Body of pancreas (tissue), 4 donors: ENCODE measurements around the gene EDN1. TPM values are rescaled to one million over a fixed set of nuclear protein-coding genes. Genes with fewer than 3 reads are reported as not detected.

Experiments
- ATAC-seq: fragments of 150-250 bp; one replicate; pipeline ENCODE4 v1.9.1; 2016
- DNase-seq, 4 donors: peaks; one replicate each; pipeline ENCODE4 v3.0.0-alpha.2; 2019
- H3K27ac ChIP-seq, 4 donors: fragments of 200-600 bp; sonication (generic); 1 replicate in 3 of 4; 2 replicates in 1 of 4; pipeline versions ENCODE4 v1.5.1 to v1.6.1; 2016 to 2019; ENCODE audit warnings: mild to moderate bottlenecking in 1 of 4, mixed read lengths in 1 of 4, moderate library complexity in 1 of 4
- H3K27me3 ChIP-seq, 2 donors: fragments of 200-600 bp; sonication (generic); one replicate each; pipeline ENCODE4 v1.6.0; 2016; ENCODE audit warnings: mild to moderate bottlenecking in 1 of 2
- H3K36me3 ChIP-seq, 2 donors: fragments of 200-600 bp; sonication (generic); replicated peaks in 1 of 2; 2 replicates each; pipeline ENCODE4 v1.5.1; 2016; ENCODE audit warnings: low read depth in 2 of 2; ENCODE audit not compliant: insufficient read depth in 1 of 2
- H3K4me1 ChIP-seq: fragments of 200-600 bp; sonication (generic); one replicate; pipeline ENCODE4 v1.6.0; 2016
- H3K4me3 ChIP-seq, 2 donors: fragments of 200-600 bp; sonication (generic); 1 replicate in 1 of 2; 2 replicates in 1 of 2; pipeline ENCODE4 v1.5.1; 2016 to 2019
- H3K9me3 ChIP-seq, 3 donors: fragments of 200-600 bp; sonication (generic); 1 replicate in 2 of 3; 2 replicates in 1 of 3; pipeline ENCODE4 v1.5.1; 2016
- CTCF ChIP-seq, 7 experiments: fragments of 450-650 bp in 4 of 7; fragments of 200-600 bp in 3 of 7; sonication (generic) in 3 of 7; IDR thresholded peaks; one replicate each; pipeline ENCODE4 v1.5.1; 2016 to 2019; ENCODE audit warnings: antibody characterized with exemption in 7 of 7
- POLR2A ChIP-seq, 3 donors: fragments of 450-650 bp; IDR thresholded peaks; one replicate each; pipeline ENCODE4 v1.6.1; 2016; ENCODE audit warnings: antibody characterized with exemption in 3 of 3, mild to moderate bottlenecking in 2 of 3
- WGBS, 2 donors: methylation state at CpG; one replicate each; pipeline ENCODE4 v1.1.5; 2017; 5-methylcytosine and 5-hydroxymethylcytosine counted together
- intact Hi-C: fragments of 100-400 bp; cut with DNase I; formaldehyde crosslinking; loops from one replicate; pipeline ENCODE4 v1.15.1; 2023
- total RNA-seq, 2 donors: library from RNA; depleted of rRNA; stranded (reverse); fragments of >200 nt; gene quantifications; one replicate each; pipeline ENCODE4 v1.1.0, GENCODE V29; 2016

Gene EDN1
- total RNA-seq, 2 donors from 2014 or later = 0.66 to 19.7 TPM

- 81 to 95% methylated on average over 3 of the region's 3 CpGs for WGBS, 2 donors
- H3K9me3 ChIP-seq = no peaks in the 10 kb centered on the region
- TF ChIP-seq CTCF (IDR thresholded peaks at IDR 0.05) (no peak), POLR2A (IDR thresholded peaks at IDR 0.05) (no peak)
- no peak overlapping the region for H3K27ac ChIP-seq
- ATAC-seq (no peak), DNase-seq (no peak)
- no peak overlapping the region for H3K4me3 ChIP-seq
- intact Hi-C loops = no loop called here
- peaks cover 10% of the 10 kb centered on the region for H3K4me1 ChIP-seq
- no peaks in the 10 kb centered on the region for H3K27me3 ChIP-seq
- H3K36me3 ChIP-seq = no peaks in the 10 kb centered on the region
Observed at GRCh38 chr6:12280902-12281301, 9.3 kb upstream of the EDN1 start.

GRCh38 chr6:12283904-12284303 is 6.3 kb upstream of the EDN1 start:
- Histone ChIP-seq H3K27ac (no peak overlapping the region), H3K36me3 (no peaks in the 10 kb centered on the region), H3K4me1 (peaks cover 20% of the 10 kb centered on the region), H3K9me3 (no peaks in the 10 kb centered on the region), H3K27me3 (no peaks in the 10 kb centered on the region), H3K4me3 (no peak overlapping the region)
- intact Hi-C loops = no loop called here
- DNase-seq (no peak), ATAC-seq (no peak)
- WGBS, 2 donors = 66 to 90% methylated on average over 4 of the region's 4 CpGs
- no peak for TF ChIP-seq CTCF (IDR thresholded peaks at IDR 0.05)
- no peak for TF ChIP-seq POLR2A (IDR thresholded peaks at IDR 0.05)

- Histone ChIP-seq H3K4me3 (no peak overlapping the region), H3K27ac (peak overlapping the region in 3 of 4 donors; percentile 36 to 81 (median 76)), H3K36me3 (no peaks in the 10 kb centered on the region), H3K27me3 (no peaks in the 10 kb centered on the region), H3K9me3 (no peaks in the 10 kb centered on the region), H3K4me1 (peaks cover 35% of the 10 kb centered on the region)
- ATAC-seq = no peak
- TF ChIP-seq CTCF (IDR thresholded peaks at IDR 0.05) (no peak), POLR2A (IDR thresholded peaks at IDR 0.05) (no peak)
- 62 to 73% methylated on average over 4 of the region's 4 CpGs for WGBS, 2 donors
- DNase-seq = no peak
- intact Hi-C loops = no loop called here
Observed at GRCh38 chr6:12286373-12287110, 3.6 kb upstream of the EDN1 start.

GRCh38 chr6:12288211-12288618 is 1.9 kb upstream of the EDN1 start:
- ATAC-seq = peak; percentile 19

More at GRCh38 chr6:12288211-12288618, 1.9 kb upstream of the EDN1 start:
- TF ChIP-seq POLR2A (IDR thresholded peaks at IDR 0.05) (peak; percentile 47 to 56 (median 56)), CTCF (IDR thresholded peaks at IDR 0.05) (no peak)
- Histone ChIP-seq H3K27me3 (no peaks in the 10 kb centered on the region), H3K4me3 (no peak overlapping the region), H3K27ac (peak overlapping the region; percentile 66 to 81 (median 74)), H3K9me3 (no peaks in the 10 kb centered on the region), H3K4me1 (peaks cover 42% of the 10 kb centered on the region), H3K36me3 (no peaks in the 10 kb centered on the region)
- DNase-seq = peak; percentile 29 to 73 (median 44)
- intact Hi-C loops = no loop called here
- 70 to 71% methylated on average over 6 to 13 of the region's 13 CpGs for WGBS, 2 donors
